Lower leg skin (tissue), 3 donors: ENCODE measurements around the gene CXCR5.

Experiments
- CTCF ChIP-seq, 3 donors: fragments of 450-650 bp; IDR thresholded peaks; one replicate each; pipeline ENCODE4 v1.5.1; 2016; ENCODE audit warnings: antibody characterized with exemption in 3 of 3, mild to moderate bottlenecking in 3 of 3, moderate library complexity in 2 of 3
- POLR2A ChIP-seq, 2 donors: fragments of 450-650 bp; IDR thresholded peaks; one replicate each; pipeline ENCODE4 v1.6.1; 2016 to 2017; ENCODE audit warnings: antibody characterized with exemption in 2 of 2, mild to moderate bottlenecking in 1 of 2, moderate library complexity in 1 of 2

GRCh38 chr11:118885831-118886565 lies 2.3 kb downstream of the CXCR5 start:
- TF ChIP-seq CTCF (IDR thresholded peaks at IDR 0.05): no peak
- TF ChIP-seq POLR2A (IDR thresholded peaks at IDR 0.05): no peak
